ENCODE measurements around the gene NOVA2. TPM values are rescaled to one million over a fixed set of nuclear protein-coding genes. Genes with fewer than 3 reads are reported as not detected.
A peak's percentile ranks its signal among the peaks of the same experiment; 100 is the strongest.

The NOVA2 gene
- polyA plus RNA-seq, 2 of the 4 experiments (the other 2 are of a cell fraction): 0.06 to 0.30 TPM

GRCh38 chr19:45972947-45973540, 621 bp downstream of the NOVA2 start:
- ATAC-seq (no peak), FAIRE-seq (no peak), DNase-seq (ENCODE audit: low read depth in 1 of 2, low spot score in 1 of 2) (no peak)
- TF ChIP-seq CBX2 (IDR thresholded peaks at IDR 0.05; ENCODE audit: borderline replicate concordance, low read depth): no peak
- WGBS (ENCODE audit: missing lambda C conversion rate): 0% methylated on average over 1 of the region's 54 CpGs
- CTCF ChIA-PET: interaction anchor here (1.0 kb wide), 1 partner anchor 17 kb away, joined by 3 read pairs; no protein-coding TSS in a partner anchor
- peak overlapping the region; percentile 99 for H3K4me2 ChIP-seq
- POLR2A ChIA-PET: no interaction called here
- H3K27ac ChIP-seq: peak overlapping the region; percentile 23 to 71; a peak in 4 of 6 replicates
- peak overlapping the region; percentile 55 for H3K4me3 ChIP-seq
- peaks cover 17% of the 10 kb centered on the region; the same call in 2 of the 3 replicates for H3K4me1 ChIP-seq
- H3K9me3 ChIP-seq: no peaks in the 10 kb centered on the region

DNA sequence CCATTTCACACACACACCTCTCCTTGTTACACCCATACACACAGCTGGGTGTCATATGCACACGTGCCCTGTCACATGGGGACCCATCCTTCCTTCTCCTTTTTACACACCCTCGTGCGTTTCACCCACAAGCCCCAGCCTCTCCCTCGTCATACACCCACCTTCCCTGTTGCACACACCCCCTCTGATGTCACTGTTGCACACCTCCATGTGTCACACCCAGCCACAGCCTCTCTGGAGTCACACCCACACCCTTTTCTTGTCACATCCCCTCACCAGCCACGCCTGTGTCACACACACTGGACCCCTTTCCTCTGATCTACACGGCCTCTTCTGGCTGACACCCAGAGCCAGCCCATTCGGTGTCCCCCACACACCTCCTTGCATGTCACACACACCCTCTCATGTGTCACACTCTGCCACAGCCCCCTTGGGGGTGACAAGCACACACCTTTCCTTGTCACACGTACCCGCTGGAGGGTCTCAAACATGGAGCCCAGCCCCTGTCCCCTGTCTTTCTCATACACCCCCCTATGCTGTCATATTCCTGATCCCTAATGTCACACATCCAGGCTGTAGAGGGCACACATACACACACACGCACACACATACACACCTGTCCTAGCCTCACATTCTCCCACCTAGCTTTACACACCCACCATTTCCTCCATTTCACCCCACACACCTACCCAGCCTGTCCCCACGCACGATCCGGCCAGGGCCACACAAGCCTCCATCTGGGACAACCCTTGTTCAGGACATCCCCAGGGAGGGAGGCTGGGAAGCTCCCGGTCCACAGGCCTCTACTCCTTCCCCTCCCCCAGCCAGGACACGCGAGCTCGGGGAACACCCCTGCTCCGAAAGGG, 1.4 kb downstream of the NOVA2 start:
- Histone ChIP-seq H3K4me1 (peaks cover 17% of the 10 kb centered on the region; the same call in 2 of the 3 replicates), H3K9me3 (no peaks in the 10 kb centered on the region), H3K27ac (peak overlapping the region in 1 of 2 experiments; percentile 71; a peak in 2 of 6 replicates), H3K4me3 (peak overlapping the region; percentile 55; the same call in 2 of the 3 replicates), H3K4me2 (peak overlapping the region; percentile 99)
- ChIA-PET CTCF (interaction anchor here (0.9 to 1.0 kb wide), 2 partner anchors 16 to 56 kb away, joined by 3 read pairs; no protein-coding TSS in a partner anchor), POLR2A (no interaction called here)
- FAIRE-seq: no peak
- peak; percentile 3 to 9; a peak in 3 of 6 replicates for ATAC-seq
- WGBS (ENCODE audit: missing lambda C conversion rate): 25% methylated on average over 15 of the region's 18 CpGs
- no peak for DNase-seq (ENCODE audit: low read depth in 1 of 2, low spot score in 1 of 2)
- TF ChIP-seq EP300 (IDR thresholded peaks at IDR 0.05) (no peak), MYC (IDR thresholded peaks at IDR 0.05; ENCODE audit: borderline replicate concordance, low read length) (no peak), TP53 (CRISPR knock-in tag; IDR thresholded peaks at IDR 0.05) (no peak), NPAS2 (CRISPR knock-in tag; IDR thresholded peaks at IDR 0.05; ENCODE audit: borderline replicate concordance) (no peak), RAD21 (conservative IDR thresholded peaks at IDR 0.05 in 1 of 2, IDR thresholded peaks at IDR 0.05 in 1 of 2) (no peak), ELK1 (IDR thresholded peaks at IDR 0.05; ENCODE audit: low read depth, low read length) (no peak), FOXS1 (CRISPR knock-in tag; IDR thresholded peaks at IDR 0.05) (no peak), USF2 (IDR thresholded peaks at IDR 0.05) (peak; percentile 84)
- TF ChIP-seq, protein P1, sequence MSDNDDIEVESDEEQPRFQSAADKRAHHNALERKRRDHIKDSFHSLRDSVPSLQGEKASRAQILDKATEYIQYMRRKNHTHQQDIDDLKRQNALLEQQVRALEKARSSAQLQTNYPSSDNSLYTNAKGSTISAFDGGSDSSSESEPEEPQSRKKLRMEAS (IDR thresholded peaks at IDR 0.05): peak; percentile 40; the same call in 1 of the 2 replicates
- TF ChIP-seq, protein P2, sequence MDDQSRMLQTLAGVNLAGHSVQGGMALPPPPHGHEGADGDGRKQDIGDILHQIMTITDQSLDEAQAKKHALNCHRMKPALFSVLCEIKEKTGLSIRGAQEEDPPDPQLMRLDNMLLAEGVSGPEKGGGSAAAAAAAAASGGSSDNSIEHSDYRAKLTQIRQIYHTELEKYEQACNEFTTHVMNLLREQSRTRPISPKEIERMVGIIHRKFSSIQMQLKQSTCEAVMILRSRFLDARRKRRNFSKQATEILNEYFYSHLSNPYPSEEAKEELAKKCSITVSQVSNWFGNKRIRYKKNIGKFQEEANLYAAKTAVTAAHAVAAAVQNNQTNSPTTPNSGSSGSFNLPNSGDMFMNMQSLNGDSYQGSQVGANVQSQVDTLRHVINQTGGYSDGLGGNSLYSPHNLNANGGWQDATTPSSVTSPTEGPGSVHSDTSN (IDR thresholded peaks at IDR 0.05): no peak

- no peak overlapping the region for H3K4me3 ChIP-seq
- no peak for DNase-seq (ENCODE audit: low read depth in 1 of 2, low spot score in 1 of 2)
- no peaks in the 10 kb centered on the region for H3K9me3 ChIP-seq
- WGBS (ENCODE audit: missing lambda C conversion rate): 3% methylated on average over 9 of the region's 11 CpGs
- H3K4me1 ChIP-seq: peaks cover 17% of the 10 kb centered on the region; the same call in 2 of the 3 replicates
- ChIA-PET POLR2A (no interaction called here), CTCF (interaction anchor here (0.9 to 1.0 kb wide), 2 partner anchors 57 to 107 kb away, joined by 3 read pairs; no protein-coding TSS in a partner anchor)
- H3K4me2 ChIP-seq: 0 out of 3 replicates have a peak overlapping the region, but pooled peaks have one; percentile 3
- FAIRE-seq: no peak
- peak in 1 of 2 experiments; percentile 12; a peak in 3 of 6 replicates for ATAC-seq
- H3K27ac ChIP-seq: no peak overlapping the region
- TF ChIP-seq, protein P2 (IDR thresholded peaks at IDR 0.05): no peak
- no peak for TF ChIP-seq CHD4 (IDR thresholded peaks at IDR 0.05; ENCODE audit: borderline replicate concordance)
- TF ChIP-seq, protein P3, sequence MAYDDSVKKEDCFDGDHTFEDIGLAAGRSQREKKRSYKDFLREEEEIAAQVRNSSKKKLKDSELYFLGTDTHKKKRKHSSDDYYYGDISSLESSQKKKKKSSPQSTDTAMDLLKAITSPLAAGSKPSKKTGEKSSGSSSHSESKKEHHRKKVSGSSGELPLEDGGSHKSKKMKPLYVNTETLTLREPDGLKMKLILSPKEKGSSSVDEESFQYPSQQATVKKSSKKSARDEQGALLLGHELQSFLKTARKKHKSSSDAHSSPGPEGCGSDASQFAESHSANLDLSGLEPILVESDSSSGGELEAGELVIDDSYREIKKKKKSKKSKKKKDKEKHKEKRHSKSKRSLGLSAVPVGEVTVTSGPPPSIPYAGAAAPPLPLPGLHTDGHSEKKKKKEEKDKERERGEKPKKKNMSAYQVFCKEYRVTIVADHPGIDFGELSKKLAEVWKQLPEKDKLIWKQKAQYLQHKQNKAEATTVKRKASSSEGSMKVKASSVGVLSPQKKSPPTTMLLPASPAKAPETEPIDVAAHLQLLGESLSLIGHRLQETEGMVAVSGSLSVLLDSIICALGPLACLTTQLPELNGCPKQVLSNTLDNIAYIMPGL (CRISPR knock-in tag; IDR thresholded peaks at IDR 0.05; ENCODE audit: borderline replicate concordance): no peak
- no peak for TF ChIP-seq MYC (IDR thresholded peaks at IDR 0.05; ENCODE audit: borderline replicate concordance, low read length)
- TF ChIP-seq USF2 (IDR thresholded peaks at IDR 0.05): no peak
- TF ChIP-seq POLR2A (IDR thresholded peaks at IDR 0.05; ENCODE audit: low read length): no peak
- TF ChIP-seq HDAC2 (IDR thresholded peaks at IDR 0.05): no peak
- TF ChIP-seq MAFK (IDR thresholded peaks at IDR 0.05; ENCODE audit: partially characterized antibody): no peak
- no peak for TF ChIP-seq ESRRA (IDR thresholded peaks at IDR 0.05; ENCODE audit: borderline replicate concordance, low read length)
- no peak for TF ChIP-seq HOXB13 (CRISPR knock-in tag; IDR thresholded peaks at IDR 0.05; ENCODE audit: low read depth)
- TF ChIP-seq ZSCAN20 (CRISPR knock-in tag; IDR thresholded peaks at IDR 0.05): no peak
- no peak for TF ChIP-seq BHLHE40 (IDR thresholded peaks at IDR 0.05; ENCODE audit: low read depth, low read length)
Measured at GRCh38 chr19:45971260-45971902, 2.3 kb downstream of the NOVA2 start.

Measured in A549 (cell line).